Measurements from ENCODE around the gene SUMO1. TPM values are rescaled to one million over a fixed set of nuclear protein-coding genes. Genes with fewer than 3 reads are reported as not detected.

Gene SUMO1
- 69.8 and 86.6 TPM in 2 replicates for total RNA-seq (2014; rRNA removed; shearing (Covaris generic))
- total RNA-seq (2022), result 95.0 and 98.9 TPM in 2 replicates
- Bru-seq, nascent RNA, result percentile 79 among the genes with signal in this experiment
- BruChase-seq, experiment 1, labeled RNA remaining after a 6-hour chase, result percentile 93 among the genes with signal in this experiment
- percentile 84 among the genes with signal in this experiment for BruChase-seq, experiment 2, labeled RNA remaining after a 2-hour chase
- long read RNA-seq, transcript SUMO1-203 (5 exons, 1,536 nt), result major isoform, 273 of 305 reads
- long read RNA-seq, transcript SUMO1-205 (5 exons, 534 nt), result minor isoform, 5 of 305 reads
- long read RNA-seq, transcript SUMO1-201 (4 exons, 831 nt), result minor isoform, 6 of 305 reads
- long read RNA-seq, transcript SUMO1-202 (6 exons, 1,071 nt), result minor isoform, 8 of 305 reads
- long read RNA-seq, partial matches to known transcripts, result 9 of 305 reads
- long read RNA-seq, other reads (novel, unspliced or antisense), result 4 of 305 reads

DNA sequence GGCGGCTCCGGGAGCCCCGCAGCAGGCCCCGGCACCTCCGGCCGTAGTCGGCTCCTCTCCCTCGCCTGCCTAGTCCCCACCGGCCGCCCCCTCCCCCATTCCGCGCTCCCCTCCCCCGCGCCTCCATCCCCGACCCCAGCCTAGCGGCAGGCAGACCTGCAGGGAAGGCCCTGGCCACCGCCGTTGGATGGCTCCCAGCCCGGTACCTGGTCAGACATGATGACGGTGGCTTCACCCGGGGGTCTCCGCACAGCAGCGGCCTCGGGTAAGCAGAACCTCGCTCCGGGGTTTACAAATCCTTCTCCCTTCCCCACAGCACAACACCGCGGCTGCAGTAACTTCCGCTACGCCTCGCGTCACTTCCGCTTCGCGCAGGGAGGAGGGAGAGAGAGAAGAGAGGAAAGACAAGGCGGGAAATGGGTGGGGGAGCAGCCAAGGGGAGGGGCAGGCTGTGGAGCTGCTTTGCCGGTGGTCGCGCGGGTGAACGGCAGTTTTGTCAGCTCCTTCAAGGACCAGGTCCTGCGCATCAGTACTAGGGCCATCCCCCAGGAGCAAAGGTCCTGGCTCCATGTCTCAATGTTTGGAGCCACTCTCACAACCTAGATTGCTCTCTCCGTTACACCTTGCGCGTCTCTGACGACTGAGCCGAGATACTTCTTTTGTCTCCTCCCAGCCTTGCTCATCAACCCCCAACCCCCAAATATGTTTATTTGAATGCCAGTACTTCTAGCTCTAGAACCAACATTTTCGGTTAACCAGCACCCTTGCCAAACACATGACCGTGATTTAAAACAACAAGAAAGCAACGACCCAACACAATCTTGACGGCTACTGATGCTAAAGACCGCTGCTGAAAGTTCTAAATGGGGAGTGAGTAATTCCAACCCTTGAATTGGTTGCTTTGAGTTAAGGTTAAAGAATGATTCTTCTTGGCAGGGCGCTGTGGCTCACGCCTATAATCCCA is at the start of gene SUMO1:
Gene SUMO1 (minus strand): TSS at position 364 of the 964 bp plus-strand sequence. CDS start 146 bp downstream, at position 218.
- Histone ChIP-seq H3K4me2 (ENCODE audit: low read length) (peak within 1 kb of the TSS; percentile 89), H3K4me3 (ENCODE audit: low read depth, low read length, poor library complexity, severe bottlenecking) (peak within 1 kb of the TSS; percentile 90), H4K20me1 (ENCODE audit: insufficient read depth, low read length) (peaks cover 12% of the 10 kb centered on the region), H3K36me3 (ENCODE audit: insufficient read depth, low read length) (no peaks in the 10 kb centered on the region), H2AFZ (ENCODE audit: low read length) (peak within 1 kb of the TSS; percentile 94), H3K9me3 (ENCODE audit: low read length) (no peaks in the 10 kb centered on the region), H3K4me1 (ENCODE audit: insufficient read depth, low read length, poor library complexity, severe bottlenecking) (peaks cover 17% of the 10 kb centered on the region), H3K79me2 (ENCODE audit: insufficient read depth, low read depth, low read length) (peaks cover 43% of the 10 kb centered on the region), H3K27ac (ENCODE audit: low read depth, low read length, poor library complexity, severe bottlenecking) (peak within 1 kb of the TSS; percentile 43), H3K9me2 (ENCODE audit: insufficient read depth, low read length) (no peaks in the 10 kb centered on the region)
- no peak for TF ChIP-seq EZH2phosphoT487 (IDR thresholded peaks at IDR 0.05; ENCODE audit: borderline replicate concordance, low read depth, low read length)
- TF ChIP-seq, protein P1, sequence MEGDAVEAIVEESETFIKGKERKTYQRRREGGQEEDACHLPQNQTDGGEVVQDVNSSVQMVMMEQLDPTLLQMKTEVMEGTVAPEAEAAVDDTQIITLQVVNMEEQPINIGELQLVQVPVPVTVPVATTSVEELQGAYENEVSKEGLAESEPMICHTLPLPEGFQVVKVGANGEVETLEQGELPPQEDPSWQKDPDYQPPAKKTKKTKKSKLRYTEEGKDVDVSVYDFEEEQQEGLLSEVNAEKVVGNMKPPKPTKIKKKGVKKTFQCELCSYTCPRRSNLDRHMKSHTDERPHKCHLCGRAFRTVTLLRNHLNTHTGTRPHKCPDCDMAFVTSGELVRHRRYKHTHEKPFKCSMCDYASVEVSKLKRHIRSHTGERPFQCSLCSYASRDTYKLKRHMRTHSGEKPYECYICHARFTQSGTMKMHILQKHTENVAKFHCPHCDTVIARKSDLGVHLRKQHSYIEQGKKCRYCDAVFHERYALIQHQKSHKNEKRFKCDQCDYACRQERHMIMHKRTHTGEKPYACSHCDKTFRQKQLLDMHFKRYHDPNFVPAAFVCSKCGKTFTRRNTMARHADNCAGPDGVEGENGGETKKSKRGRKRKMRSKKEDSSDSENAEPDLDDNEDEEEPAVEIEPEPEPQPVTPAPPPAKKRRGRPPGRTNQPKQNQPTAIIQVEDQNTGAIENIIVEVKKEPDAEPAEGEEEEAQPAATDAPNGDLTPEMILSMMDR (conservative IDR thresholded peaks at IDR 0.05; ENCODE audit: low read length), result no peak
- BruUV-seq (replicated peaks), result TSS peak; percentile 97
- ChIA-PET CTCF (ENCODE audit: unreplicated experiment) (no interaction called here), POLR2A (interaction anchor here (0.6 to 1.2 kb wide), 4 partner anchors 9 to 39 kb away, joined by 3 to 4 read pairs (median 4); no protein-coding TSS in a partner anchor)
- peak; percentile 92 for DNase-seq (ENCODE audit: low spot score)
- intact Hi-C loops (cut with micrococcal nuclease; ENCODE audit: unreplicated experiment), result loop anchor here (1.0 kb wide), 1 partner anchor 27 kb away; the partner anchor contains the start of gene NOP58

- TF ChIP-seq, protein P1 (conservative IDR thresholded peaks at IDR 0.05; ENCODE audit: low read length), result no peak
- no peak for TF ChIP-seq EZH2phosphoT487 (IDR thresholded peaks at IDR 0.05; ENCODE audit: borderline replicate concordance, low read depth, low read length)
- H3K79me2 ChIP-seq (ENCODE audit: insufficient read depth, low read depth, low read length), result peaks cover 53% of the 10 kb centered on the region; the same call in 1 of the 2 replicates
- DNase-seq (ENCODE audit: low spot score), result no peak
- no peaks in the 10 kb centered on the region for H3K9me3 ChIP-seq (ENCODE audit: low read length)
- H3K9me2 ChIP-seq (ENCODE audit: insufficient read depth, low read length), result no peaks in the 10 kb centered on the region
- H3K4me2 ChIP-seq (ENCODE audit: low read length), result no peak overlapping the region
- CTCF ChIA-PET (ENCODE audit: unreplicated experiment), result no interaction called here
- no peak overlapping the region for H3K27ac ChIP-seq (ENCODE audit: low read depth, low read length, poor library complexity, severe bottlenecking)
- POLR2A ChIA-PET, result interaction anchor here (0.5 to 1.5 kb wide), 4 partner anchors 9 to 1154 kb away, joined by 3 to 8 read pairs (median 4); no protein-coding TSS in a partner anchor
- no peak overlapping the region for H2AFZ ChIP-seq (ENCODE audit: low read length)
- intact Hi-C loops (cut with micrococcal nuclease; ENCODE audit: unreplicated experiment), result no loop called here
- no peaks in the 10 kb centered on the region for H3K4me1 ChIP-seq (ENCODE audit: insufficient read depth, low read length, poor library complexity, severe bottlenecking)
- H3K4me3 ChIP-seq (ENCODE audit: low read depth, low read length, poor library complexity, severe bottlenecking), result no peak overlapping the region
- peaks cover 32% of the 10 kb centered on the region; the same call in 1 of the 2 replicates for H4K20me1 ChIP-seq (ENCODE audit: insufficient read depth, low read length)
- peaks cover 100% of the 10 kb centered on the region for H3K36me3 ChIP-seq (ENCODE audit: insufficient read depth, low read length)
- BruUV-seq (replicated peaks), result TSS peak; percentile 48
These were observed 48.2 kb upstream of the SUMO1 start for GRCh38 chr2:202286595-202286994.

Measured in OCI-LY7 (cell line).